DMS53 (cell line): ENCODE data around the gene TMEM74B.

Source experiments
- DNase-seq: peaks from one replicate; lab custom pipeline; 2025; lab: John Stamatoyannopoulos, UW

TMEM74B gene

GRCh38 chr20:1137236-1137635 is 47.5 kb downstream of the TMEM74B start:
- no peak for DNase-seq

- DNase-seq, result no peak
These were observed 49.9 kb downstream of the TMEM74B start for GRCh38 chr20:1134836-1135235.

DNA sequence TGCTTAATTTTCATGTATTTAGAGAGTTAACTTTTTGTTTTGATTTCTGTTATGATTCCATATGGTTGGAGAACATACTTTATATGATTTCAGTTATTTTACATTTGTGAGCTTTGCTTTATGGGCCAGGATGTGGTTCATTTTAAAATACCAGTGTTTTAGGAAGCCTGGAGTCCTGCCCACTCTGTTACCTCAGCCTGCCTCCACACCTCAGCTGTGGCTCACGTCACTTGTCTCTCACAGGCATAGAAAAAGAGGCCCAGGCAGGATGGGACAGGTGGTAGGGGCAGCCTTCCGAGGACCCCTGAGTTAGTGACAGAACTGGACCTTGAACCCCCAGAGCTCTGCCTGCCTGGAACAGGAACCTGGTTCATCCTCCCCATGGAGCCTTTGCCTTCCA is 50.4 kb downstream of the TMEM74B start:
- DNase-seq, result no peak

GRCh38 chr20:1131354-1131753 is 53.4 kb downstream of the TMEM74B start:
- no peak for DNase-seq

DNA sequence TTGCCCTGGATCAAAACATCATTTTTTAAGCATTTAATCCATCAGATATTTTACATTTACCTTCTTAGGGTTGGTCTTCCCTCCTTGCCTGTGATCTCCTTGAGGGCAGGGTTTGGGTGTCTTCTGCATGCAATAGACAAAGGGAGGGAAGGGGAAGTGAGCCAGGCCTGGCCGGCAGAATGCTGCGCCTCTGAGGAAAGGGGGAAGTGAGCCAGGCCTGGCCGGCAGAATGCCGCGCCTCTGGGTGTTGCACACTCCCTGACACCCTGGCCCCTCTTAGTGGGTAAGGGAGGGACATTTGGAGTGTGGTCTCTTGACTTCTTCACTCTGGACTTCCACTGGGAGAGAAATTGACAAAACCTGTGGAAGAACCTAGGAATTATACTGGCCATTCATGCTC is 53.9 kb downstream of the TMEM74B start:
- no peak for DNase-seq
